Psoas muscle (tissue), 8 donors: ENCODE results near the gene AACS. TPM values are rescaled to one million over a fixed set of nuclear protein-coding genes. Genes with fewer than 3 reads are reported as not detected.

ENCODE experiments used
- ATAC-seq, 4 donors: fragments of 200-7000 bp; cut with Tn5 transposase; one replicate each; pipeline ENCODE4 v1.9.1; 2020; ENCODE audit warnings: moderate library complexity in 3 of 4, mild to moderate bottlenecking in 2 of 4
- DNase-seq, 2 donors: peaks; one replicate each; pipeline ENCODE4 v3.0.0-alpha.2; 2020
- H3K27ac ChIP-seq: fragments of 200-600 bp; one replicate; pipeline ENCODE4 v1.8.0; 2022
- H3K27me3 ChIP-seq, 3 donors: fragments of 200-600 bp in 1 of 3; one replicate each; pipeline versions ENCODE4 v1.6.1 to v1.8.0; 2013 to 2022; ENCODE audit warnings: low read length in 2 of 3, mild to moderate bottlenecking in 2 of 3, moderate library complexity in 1 of 3; ENCODE audit not compliant: insufficient read depth in 3 of 3
- H3K36me3 ChIP-seq, 2 donors: fragments of 200-600 bp in 1 of 2; one replicate each; pipeline versions ENCODE4 v1.6.1 to v1.8.0; 2013 to 2022; ENCODE audit warnings: low read depth in 1 of 2, mild to moderate bottlenecking in 1 of 2, moderate library complexity in 1 of 2; ENCODE audit not compliant: insufficient read depth in 1 of 2
- H3K4me1 ChIP-seq: fragments of 200-600 bp; one replicate; pipeline ENCODE4 v1.8.0; 2022
- H3K4me3 ChIP-seq: fragments of 200-600 bp; one replicate; pipeline ENCODE4 v1.8.0; 2022; ENCODE audit warnings: mild to moderate bottlenecking
- H3K9me3 ChIP-seq: fragments of 200-600 bp; one replicate; pipeline ENCODE4 v1.8.0; 2022
- CTCF ChIP-seq: fragments of 200-600 bp; IDR thresholded peaks from one replicate; pipeline ENCODE4 v1.8.0; 2022; ENCODE audit warnings: antibody characterized with exemption
- WGBS, 3 donors: extraction: QIAGEN DNeasy Blood & Tissue Kit; methylation state at CpG; one replicate each; pipeline versions ENCODE4 v1.1.6 to v1.1.7; 2013; 5-methylcytosine and 5-hydroxymethylcytosine counted together
- intact Hi-C, 2 donors: fragments of 100-400 bp; cut with DNase I; formaldehyde crosslinking; loops; one replicate each; pipeline versions ENCODE4 v1.11.0 to v1.14.2; 2022
- polyA plus RNA-seq, 3 donors: library from polyadenylated mRNA; stranded (reverse); fragments of 200-250 nt; gene quantifications; one replicate each; pipeline ENCODE4 v1.2.3, GENCODE V29; 2013
- total RNA-seq, 4 donors: library from RNA; stranded (reverse); fragmentation: NEBNext Ultra II Directional in 2 of 4; extraction: Animal tissue kit (Norgen Biotek cat#: 25700) in 2 of 4; gene quantifications; one replicate each; pipeline versions ENCODE4 v1.2.1 to v1.2.4, GENCODE V29; 2021 to 2023
- donor health status: healthy with polysubstance abuse.
- donor health status: DM: no; HTN: no; CAD: no; lungs with moderate emphysema.
- donor health status: Bipolar disorder and iron deficiency.
- donor health status: healthy.
- donor health status: DM: yes; HTN: yes; CAD: no.
- donor health status: DM: no; HTN: no; CAD: no.
- donor health status: DM: no; HTN: no; CAD: no.
- donor health status: DM: yes; HTN: yes; CAD: no.

The AACS gene
- total and polyA plus RNA-seq, 7 donors, result 3.2 to 9.5 (median 5.7) TPM

- peaks cover 5% of the 10 kb centered on the region for H3K4me1 ChIP-seq
- H3K27me3 ChIP-seq, result no peaks in the 10 kb centered on the region
- no peak overlapping the region for H3K27ac ChIP-seq
- ATAC-seq (no peak), DNase-seq (no peak)
- 84 to 93% (median 92%) methylated on average over 6 to 14 of the region's 14 CpGs for WGBS, 3 donors
- H3K36me3 ChIP-seq, result peaks cover 0 to 11% of the 10 kb centered on the region in 2 donors
- H3K9me3 ChIP-seq, result no peaks in the 10 kb centered on the region
- H3K4me3 ChIP-seq, result no peak overlapping the region
- intact Hi-C loops, result no loop called here
- TF ChIP-seq CTCF, result no peak
These were observed 69.3 kb downstream of the AACS start for GRCh38 chr12:125134576-125134975.

- no peak for DNase-seq
- no peak overlapping the region for H3K27ac ChIP-seq
These were observed 70.7 kb downstream of the AACS start for GRCh38 chr12:125135906-125136305.

DNA sequence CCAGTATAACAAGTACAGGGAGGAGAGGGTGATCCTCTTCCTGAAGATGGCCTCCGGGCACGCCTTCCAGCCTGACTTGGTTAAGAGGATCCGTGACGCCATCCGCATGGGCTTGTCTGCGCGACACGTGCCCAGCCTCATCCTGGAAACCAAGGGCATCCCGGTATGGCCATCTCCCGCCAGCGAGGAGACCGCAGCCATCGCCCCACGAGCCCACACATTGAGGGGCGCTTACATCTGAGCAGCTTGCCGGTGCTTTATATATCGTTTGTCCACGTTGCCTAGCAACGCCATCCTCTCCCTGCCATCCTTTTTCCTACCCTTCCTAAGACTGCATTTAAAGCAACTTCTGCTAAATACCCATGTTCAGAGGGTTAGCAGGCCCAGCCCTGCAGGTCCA lies 71.5 kb downstream of the AACS start:
- WGBS, 3 donors, result 89 to 92% (median 90%) methylated on average over 19 of the region's 19 CpGs
- H3K27ac ChIP-seq, result no peak overlapping the region
- H3K4me1 ChIP-seq, result no peaks in the 10 kb centered on the region
- no peaks in the 10 kb centered on the region for H3K27me3 ChIP-seq
- ATAC-seq (no peak), DNase-seq (no peak)
- TF ChIP-seq CTCF, result no peak
- H3K4me3 ChIP-seq, result no peak overlapping the region
- no peaks in the 10 kb centered on the region for H3K9me3 ChIP-seq
- intact Hi-C loops, result no loop called here
- peaks cover 0 to 11% of the 10 kb centered on the region in 2 donors for H3K36me3 ChIP-seq

More at GRCh38 chr12:125135906-125136305, 70.7 kb downstream of the AACS start:
- Histone ChIP-seq H3K4me1 (no peaks in the 10 kb centered on the region), H3K4me3 (no peak overlapping the region), H3K36me3 (peaks cover 0 to 11% of the 10 kb centered on the region in 2 donors), H3K9me3 (no peaks in the 10 kb centered on the region), H3K27me3 (no peaks in the 10 kb centered on the region)
- ATAC-seq, result no peak
- intact Hi-C loops, result no loop called here
- 95 to 98% (median 95%) methylated on average over 8 of the region's 8 CpGs for WGBS, 3 donors
- TF ChIP-seq CTCF, result no peak

DNA sequence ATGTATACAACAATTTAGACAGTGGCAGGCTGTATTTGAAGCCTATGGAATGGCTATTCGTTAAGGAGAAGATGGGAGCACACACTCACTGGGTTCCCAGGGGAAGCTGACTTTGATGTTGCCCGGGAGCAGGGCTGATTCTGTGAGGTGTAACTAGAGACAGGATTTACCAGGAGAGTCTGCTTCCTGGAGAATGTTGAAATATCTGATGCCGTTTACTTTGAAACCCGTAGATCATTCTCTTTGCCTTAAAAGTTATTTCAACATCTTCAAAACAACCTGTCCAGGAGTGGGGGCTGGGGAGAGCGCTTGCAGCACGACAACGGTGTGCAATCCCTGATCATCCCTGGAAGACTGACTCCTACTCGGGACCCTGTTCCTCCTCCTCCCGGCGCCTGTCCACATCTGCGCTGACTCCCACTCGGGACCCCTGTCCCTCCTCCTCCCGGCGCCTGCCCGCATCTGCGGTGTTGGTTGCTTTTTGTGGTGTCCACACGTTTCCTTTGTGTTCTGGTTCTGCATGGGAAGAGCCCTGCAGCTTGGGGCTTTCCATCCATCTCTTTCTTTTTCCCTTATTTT lies 72.6 kb downstream of the AACS start:
- peaks cover 0 to 11% of the 10 kb centered on the region in 2 donors for H3K36me3 ChIP-seq
- no peak for DNase-seq

More for the DNA sequence above, 72.6 kb downstream of the AACS start:
- intact Hi-C loops, result no loop called here
- Histone ChIP-seq H3K9me3 (no peaks in the 10 kb centered on the region), H3K4me3 (no peak overlapping the region), H3K27ac (no peak overlapping the region), H3K4me1 (no peaks in the 10 kb centered on the region), H3K27me3 (no peaks in the 10 kb centered on the region)
- WGBS, 3 donors, result 78 to 86% (median 81%) methylated on average over 17 of the region's 17 CpGs
- no peak for ATAC-seq
- TF ChIP-seq CTCF, result no peak
